Left ventricle myocardium superior (tissue), 1 donor: ENCODE data around the gene HMGXB4. TPM values are rescaled to one million over a fixed set of nuclear protein-coding genes. Genes with fewer than 3 reads are reported as not detected.

Experiments
- ATAC-seq: fragments of 200-7000 bp; cut with Tn5 transposase; one replicate; pipeline ENCODE4 v1.9.1; 2020; ENCODE audit warnings: mild to moderate bottlenecking, moderate library complexity
- DNase-seq: peaks from one replicate; pipeline ENCODE4 v3.0.0-alpha.2; 2020
- intact Hi-C: fragments of 100-400 bp; cut with micrococcal nuclease; formaldehyde crosslinking; loops from one replicate; pipeline ENCODE4 v1.11.0; 2022
- total RNA-seq: library from RNA; stranded (reverse); fragmentation: NEBNext Ultra II Directional; extraction: Animal tissue kit (Norgen Biotek cat#: 25700); gene quantifications from one replicate; pipeline ENCODE4 v1.2.1, GENCODE V29; 2021
- donor health status: DM: no; HTN: yes; CAD: no; lungs with severe emphysema.

The HMGXB4 gene
- total RNA-seq, 1 donor from 2014 or later: 10.5 TPM

DNA sequence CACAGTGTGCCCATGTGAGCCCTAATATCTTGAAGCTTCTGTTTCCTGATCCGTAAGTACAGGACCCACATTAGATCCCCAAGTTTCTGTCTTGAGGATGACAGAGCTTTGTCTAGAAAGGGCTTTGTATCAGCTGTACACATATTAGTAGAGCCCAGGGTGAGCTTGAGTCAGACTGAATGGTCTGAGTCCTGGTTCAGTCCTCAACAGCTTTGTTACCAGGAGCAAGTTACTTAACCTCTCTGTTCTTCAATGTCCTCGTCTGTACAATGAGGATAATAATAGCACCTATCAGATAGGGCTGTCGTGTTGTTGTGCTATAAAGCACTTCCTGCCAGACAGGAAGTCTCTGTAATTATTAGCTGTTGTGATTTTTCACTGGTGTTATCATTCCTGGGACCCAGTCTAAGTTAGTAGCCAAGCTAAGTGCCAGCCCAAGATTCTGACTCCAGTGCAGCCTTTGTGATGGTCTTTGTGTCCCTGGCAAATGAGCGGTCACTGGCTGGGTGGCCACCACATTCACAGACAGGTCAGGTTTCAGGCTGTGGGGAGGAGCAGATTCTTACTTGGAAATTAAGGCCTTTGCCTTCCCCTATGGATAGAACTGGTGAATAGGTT, 49.2 kb downstream of the HMGXB4 start:
- ATAC-seq: peak; percentile 8
- no peak for DNase-seq
- intact Hi-C loops: no loop called here

DNA sequence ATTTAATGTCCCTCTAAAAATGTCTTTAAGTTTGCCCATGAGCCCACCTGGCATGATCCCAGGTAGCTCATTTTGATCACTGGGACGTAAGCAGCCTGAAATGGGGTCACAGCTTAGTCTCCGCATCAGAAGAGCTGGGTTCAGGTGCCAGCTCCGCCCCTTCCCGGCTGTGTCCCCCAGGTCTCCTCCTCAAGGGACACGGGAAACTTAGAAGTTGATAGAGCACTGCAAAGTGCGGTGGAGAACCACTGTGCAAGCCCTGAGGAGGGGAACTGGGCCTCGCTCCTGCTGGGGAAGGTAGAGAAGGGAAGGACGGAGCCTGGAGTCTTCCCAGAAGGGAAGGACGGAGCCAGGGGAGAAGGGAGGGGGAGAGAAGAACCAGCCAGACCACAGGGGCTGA, 50.1 kb downstream of the HMGXB4 start:
- DNase-seq (no peak), ATAC-seq (no peak)
- intact Hi-C loops: no loop called here

DNA sequence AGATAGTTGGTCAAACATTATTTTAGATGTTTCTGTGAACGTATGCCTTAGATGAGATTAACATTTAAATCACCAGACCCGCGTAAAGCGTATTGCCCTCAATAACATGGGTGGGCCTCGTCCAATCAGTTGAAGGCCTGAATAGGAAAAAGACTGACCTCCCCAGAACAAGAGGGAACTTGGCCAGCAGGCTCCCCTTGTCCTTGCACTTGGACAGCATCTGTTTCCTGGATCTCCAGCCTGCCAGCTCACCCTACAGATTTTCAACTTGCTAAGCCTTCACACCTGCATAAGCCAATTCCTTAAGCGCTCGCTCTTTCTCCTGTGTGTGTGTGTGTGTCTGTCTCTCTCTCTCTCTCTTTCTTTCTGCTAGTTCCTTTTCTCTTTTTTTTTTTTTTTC, 50.6 kb downstream of the HMGXB4 start:
- no peak for DNase-seq
- no peak for ATAC-seq
- intact Hi-C loops: no loop called here

DNA sequence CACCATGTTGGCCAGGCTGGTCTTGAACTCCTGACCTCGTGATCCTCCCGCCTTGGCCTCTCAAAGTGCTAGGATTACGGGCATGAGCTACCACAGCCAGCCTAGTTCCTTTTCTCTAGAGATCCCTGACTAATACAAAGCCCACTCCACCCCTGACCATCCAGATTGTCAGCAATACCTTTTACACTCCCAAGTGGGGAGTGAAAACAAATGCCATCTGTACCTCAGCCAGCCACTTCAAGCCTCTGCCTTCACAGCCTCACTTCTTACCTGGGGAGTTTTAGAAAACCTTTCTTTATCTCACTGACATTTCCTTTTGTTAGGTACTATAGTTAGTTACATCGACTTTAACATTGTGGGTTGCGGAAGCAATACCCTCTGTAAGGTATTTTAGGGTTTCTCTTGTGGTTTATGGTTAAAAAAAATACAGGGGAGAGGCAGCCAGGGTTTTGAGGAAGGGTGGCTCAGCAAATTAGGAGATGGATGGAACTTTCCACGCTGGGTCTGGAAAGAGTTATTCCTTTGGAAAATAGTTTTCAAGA, 51.3 kb downstream of the HMGXB4 start:
- ATAC-seq: no peak
- DNase-seq: no peak
- intact Hi-C loops: no loop called here

DNA sequence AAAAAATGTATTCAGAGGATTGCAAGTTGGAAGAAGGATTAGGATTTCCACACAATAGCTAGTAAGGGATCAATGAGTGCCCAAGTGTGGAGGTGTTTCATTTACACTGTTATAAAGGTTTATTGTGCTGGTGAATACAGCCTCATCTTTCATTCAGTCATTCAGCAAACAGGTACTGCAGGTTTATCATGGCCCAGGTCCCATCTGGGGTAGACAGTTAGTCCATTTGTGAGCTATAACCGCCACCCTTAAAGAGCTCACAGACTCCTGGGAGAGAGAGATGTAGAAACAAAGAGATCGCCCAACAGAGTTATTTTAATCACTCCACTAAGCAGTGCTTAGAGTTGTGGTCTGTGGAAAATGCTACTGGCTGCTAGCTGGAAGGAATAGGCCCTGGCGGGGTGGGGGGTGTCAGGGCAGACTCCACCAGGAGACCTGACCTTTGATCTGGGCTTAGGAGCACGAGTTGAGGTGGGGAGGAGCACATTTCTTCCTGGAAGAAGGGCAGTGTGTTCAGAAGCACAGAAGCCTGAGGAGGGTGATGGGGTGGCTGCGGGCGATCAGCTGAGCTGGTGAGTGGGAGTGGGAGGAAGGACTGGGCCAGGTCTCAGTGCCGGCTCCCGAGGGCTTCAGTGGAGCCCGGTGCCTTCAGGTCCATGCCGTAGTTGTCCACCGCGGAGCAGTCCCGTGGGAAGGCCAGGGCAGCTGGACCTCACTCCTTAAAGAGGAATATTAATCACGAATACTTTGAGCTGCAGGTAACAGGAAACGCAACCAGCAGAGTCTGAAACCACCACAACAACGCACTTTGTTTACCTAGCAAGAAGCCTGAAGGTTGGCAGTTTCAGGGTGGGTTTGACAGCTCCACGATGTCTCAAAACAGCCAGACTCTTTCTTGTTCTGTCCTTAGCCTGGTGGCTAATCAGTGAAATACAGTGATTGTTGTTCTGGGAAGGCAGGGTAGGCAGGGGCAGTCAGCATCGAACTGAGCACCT, 53.6 kb downstream of the HMGXB4 start:
- intact Hi-C loops: no loop called here
- no peak for ATAC-seq
- no peak for DNase-seq

DNA sequence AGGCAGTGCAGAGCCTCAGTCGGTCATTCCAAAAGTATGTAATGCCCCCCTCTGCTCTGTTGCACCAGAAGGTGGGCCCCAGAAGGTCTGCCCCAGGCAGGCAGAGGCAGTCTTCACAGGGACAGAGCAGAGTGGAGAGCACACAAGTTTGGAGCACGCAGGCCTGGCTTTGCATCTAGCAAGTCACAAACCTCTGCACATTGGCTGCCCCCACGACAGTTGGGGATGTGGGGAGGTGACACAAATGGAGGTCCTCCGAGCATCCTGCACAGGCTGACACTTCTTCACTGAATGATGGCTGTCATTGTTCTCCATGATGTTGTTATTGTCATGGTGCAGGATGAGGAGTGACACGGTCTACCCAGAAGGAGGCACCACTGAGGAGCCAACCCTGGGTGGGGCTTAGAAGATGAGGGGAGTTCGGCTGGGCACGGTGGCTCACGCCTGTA, 54.3 kb downstream of the HMGXB4 start:
- DNase-seq: no peak
- intact Hi-C loops: no loop called here
- no peak for ATAC-seq

DNA sequence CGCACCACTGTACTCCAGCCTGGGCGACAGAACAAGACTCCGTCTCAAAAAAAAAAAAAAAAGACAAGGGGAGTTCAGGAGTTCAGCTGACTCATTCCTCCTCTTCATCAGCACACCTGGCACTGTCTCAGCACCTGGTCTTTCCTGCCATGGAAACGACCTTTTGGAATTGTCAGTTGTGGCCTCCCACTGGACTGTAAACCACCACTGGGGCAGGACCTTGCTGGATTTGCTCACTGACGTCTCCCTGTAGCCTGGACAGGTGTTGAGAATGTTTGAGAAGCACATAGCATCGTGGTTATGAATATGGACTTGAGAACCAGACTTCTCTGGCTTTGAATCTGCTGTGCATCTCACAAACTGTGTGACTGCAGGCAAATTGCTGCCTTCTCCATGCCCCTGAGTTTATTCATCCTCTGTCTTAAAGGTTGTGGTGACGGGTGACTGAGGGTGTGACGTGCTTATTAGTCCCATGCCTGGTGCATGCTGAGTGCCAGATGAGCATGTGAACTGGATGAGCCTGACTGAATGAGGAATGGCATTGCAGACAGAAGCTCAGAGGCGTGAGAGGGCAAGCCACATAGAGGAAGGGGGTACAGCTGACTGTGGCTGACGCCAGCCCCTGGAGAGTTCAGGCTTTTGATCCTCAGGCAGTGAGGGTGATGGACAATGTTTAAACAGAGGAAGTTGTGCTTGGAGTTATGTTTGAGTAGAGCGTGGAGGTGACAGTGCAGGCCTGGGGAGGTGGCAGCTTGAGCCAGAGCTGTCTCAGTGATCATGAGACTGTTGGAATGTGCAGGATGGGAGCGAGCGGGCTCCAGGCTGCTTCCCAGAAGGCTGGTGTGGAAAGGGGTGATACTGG, 55.1 kb downstream of the HMGXB4 start:
- ATAC-seq (peak; percentile 40), DNase-seq (peak; percentile 67)
- intact Hi-C loops: no loop called here

DNA sequence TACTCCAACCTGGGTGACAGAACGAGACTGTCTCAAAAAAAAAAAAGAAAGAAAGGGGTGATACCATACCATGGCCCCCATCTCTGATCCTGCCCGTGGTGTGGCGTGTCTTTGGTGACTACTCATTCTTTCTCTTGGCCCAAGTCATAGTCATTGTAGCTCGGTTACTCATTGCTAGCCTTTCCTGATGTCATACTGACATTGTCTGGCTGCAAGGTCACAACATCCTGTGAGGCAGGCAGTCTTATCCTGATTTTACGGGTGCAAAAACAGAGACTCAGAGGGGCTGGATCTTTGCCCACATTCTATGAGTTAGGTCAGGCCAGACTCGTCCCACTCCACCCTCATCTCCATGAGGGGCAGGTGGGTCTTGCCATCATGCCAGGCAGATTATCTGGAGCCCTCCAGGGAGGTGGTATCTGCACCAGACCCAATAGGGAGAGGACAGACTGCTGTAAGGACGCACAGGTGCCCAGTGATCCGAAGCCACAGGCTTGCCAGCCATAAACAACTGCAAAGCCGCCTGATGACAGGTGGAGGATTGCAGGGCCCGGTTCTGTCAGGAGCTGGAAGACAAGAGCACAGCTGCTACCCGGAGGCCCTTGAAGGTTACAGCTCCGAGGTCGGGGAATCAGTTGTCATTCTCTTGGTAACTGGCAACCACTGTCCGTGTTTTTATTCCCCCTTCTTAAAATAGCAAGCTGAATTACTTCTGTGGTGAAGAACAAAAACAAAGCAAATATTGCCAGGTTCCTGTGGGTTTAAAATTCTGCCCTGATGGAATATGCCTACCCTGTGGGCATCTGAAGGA, 56.2 kb downstream of the HMGXB4 start:
- intact Hi-C loops: no loop called here
- peak; percentile 60 for ATAC-seq
- peak; percentile 77 for DNase-seq

DNA sequence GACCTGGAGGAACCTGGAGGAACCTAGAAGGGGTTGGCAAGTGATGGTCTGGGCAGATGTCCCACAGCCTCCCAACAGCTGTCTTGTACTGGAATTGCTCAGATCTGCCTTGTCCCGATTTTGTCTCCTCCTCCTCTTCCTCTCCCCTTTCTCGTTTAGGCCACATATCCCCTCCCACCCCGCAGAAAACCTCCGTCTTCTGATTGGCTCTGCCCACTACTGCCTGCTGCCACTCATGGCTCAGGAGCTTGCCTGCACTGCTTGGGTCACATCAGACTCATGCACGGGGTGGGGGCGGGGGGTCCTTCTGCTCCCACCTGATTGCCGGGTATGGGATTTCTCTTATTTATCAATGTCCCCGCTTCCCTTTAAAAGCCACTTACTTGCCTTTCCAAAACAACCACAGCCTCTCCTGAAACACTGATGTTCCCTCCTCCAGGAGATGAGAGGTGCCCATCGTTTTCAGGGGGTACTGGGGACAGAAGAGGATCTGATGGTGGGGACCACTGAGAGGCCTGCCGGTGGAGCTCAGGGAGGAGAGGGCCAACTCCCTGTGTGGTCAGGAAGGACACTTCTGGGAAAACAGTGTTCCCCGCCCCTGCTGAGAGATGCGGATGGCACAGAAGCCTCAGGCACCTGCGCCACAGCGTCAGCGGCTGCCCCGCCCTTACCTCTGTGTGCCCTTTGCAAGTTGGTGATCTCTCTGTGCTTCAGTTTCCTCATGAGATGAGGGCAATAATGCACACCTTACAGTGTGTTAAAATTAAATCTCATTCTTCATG, 57.1 kb downstream of the HMGXB4 start:
- intact Hi-C loops: no loop called here
- DNase-seq (no peak), ATAC-seq (peak; percentile 33)

DNA sequence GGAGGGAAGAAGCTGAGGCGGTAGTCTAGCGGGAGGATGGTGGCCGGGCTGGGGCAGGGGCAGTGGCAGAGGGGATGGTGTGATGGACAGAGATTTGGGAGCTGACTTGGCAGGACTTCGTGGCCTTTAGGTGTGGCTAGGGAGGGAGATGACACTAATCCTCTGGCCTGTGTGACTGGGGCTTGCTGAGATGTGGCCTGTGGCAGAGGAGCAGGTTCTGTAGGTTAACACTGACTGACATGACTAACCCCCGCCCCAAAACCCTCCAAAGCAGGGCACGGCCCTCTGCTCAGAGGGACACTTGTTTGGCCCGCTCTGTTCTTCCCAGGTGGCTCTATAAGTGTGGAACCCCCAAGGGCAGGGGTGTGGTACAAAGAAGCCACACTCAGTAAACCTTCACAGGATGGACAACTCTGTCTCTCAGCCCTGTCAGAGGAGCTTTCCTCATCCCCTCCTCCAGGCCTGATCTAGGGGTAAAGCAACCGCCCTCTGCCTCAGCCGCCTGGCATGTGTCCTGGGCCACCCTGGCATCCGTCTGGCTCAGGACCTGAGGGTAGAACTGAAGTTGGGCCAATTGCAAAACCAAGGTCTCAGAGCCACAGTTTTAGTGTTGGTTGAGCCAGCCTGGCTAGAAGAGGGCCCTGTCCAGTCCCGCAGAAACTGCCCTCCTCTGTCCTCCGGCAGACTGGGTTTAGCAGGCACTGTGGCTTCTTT, 58.0 kb downstream of the HMGXB4 start:
- DNase-seq: peak; percentile 72
- intact Hi-C loops: no loop called here
- ATAC-seq: peak; percentile 26

DNA sequence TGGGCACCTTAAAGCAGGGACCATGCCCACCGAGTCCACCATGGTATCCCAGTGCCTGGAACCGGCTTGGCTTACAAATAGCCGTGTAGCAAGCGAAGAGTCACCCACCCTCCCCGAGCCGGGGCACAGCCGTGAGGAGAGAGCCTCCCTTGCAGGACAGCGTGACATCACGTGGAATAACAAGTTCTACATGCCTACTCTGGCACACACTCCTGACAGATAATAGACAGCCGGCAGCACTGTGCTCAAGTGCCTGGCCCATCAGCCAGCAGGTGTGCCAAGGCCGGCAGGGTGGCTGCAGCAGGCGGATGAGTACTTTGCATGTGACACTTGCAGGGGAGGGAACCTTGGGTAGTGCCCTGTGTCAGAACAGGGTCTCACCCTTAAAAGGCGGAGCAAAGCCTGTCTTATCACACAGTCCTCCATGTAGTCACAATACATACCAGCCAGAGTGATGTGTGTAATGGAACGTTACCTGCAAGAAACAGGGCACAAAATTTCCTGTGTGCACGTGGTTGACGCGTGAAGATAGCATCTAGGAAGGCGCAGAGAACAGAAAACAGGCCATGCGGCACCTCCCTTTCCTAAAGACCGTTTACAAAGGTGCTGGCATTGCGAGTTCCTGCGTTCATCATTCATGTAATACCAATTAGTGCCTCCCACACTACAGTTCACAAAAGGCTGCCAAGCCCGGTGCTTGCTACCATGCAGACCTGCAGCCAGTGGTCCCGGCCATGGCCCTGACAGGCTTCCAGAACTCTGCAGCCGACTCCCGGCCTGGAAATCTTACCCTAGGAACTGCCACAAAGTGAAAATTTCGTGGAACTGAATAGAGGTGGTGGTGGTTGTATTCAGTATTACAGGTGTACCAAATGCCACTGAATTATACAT, 58.8 kb downstream of the HMGXB4 start:
- intact Hi-C loops: no loop called here
- peak; percentile 88 for DNase-seq
- peak; percentile 74 for ATAC-seq

DNA sequence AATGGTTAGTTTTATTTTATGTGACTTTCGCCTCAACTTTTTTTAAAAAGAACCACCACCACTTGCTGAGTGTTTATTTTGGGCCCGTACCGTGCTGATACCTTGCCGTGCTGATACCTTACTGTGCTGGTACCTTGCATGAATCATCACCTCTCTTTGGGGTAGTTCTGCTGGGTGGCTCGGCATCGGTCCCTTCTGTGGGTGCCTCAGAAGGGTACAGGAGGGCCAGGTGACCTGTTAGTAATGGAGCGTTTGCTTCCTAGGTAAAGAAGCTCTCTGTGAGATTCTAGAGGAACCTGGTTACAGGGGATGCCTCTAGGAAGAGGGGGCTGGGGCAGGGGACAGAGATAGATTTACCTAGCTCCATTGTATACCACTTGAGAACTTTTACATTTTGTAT, 59.5 kb downstream of the HMGXB4 start:
- intact Hi-C loops: no loop called here

DNA sequence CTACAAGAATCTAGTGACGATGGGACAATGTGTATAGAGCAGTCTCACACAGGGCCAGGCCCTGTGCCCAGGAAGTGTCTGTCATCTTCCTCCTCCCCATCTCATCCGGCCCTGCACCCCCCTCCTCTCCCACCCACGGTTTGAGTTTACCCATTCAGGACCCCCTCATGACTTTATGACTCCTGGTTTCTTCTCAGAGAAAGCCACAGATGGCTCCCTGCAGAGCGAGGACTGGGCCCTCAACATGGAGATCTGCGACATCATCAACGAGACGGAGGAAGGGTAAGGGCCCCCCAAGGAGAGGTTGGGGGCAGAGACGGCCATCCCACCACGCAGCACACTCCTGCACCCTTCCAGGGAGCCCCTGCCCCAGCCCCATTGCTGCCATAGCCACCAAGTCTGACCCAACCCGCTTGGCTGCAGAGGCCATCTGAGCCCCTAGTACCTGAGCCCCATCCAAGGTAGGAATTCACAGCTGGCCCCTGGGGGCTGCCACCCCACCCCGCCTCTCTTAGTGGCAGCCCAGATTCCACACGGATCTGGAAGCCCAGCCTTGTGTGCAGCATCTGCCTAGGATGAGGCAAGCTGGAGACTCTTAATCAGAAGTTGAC, 60.5 kb downstream of the HMGXB4 start:
- no peak for DNase-seq
- no peak for ATAC-seq
- intact Hi-C loops: no loop called here

More for the DNA sequence above, 59.5 kb downstream of the HMGXB4 start:
- DNase-seq (no peak), ATAC-seq (no peak)

DNA sequence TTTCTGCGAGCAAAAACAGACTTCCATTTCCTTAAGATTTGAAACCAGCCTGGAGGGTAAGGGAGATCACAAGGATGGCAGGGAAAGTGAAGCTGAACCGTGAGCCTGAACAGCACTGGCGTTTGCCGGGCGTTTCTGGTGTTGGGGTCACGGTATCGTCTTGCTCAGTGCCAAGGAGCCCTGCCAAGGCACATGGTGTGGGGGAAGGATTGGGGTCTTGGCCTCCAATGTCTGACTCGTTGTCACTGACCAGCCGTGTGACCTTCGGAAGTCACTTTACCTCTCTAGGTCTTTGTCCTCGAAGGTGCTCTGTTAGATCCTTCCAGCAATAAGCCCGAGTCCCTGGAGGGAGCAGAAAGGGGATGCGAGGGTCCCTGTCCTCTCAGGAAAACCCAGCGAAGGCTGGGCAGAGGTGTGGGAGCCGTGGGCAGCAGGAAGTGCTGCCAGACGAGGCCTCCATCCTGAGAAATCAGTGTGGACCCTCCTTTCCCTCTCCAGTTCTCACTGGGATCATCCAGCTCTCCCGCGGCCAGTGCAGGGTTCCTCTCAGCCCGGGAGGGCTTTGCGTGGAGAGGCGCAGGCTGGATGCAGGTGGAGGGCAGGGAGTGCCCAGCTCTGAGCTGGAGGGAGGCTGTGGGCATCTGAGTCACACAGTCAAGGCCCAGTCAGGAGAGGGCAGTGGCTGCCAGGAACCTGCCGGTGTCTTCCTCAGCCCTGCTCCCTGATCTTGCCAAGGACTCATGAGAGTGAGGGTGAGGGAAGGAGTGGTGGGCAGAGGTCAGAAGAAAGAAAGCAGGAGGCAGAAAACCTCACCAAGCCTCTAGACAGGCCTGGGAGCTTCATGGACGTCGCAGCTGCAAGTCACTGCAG, 61.3 kb downstream of the HMGXB4 start:
- ATAC-seq (no peak), DNase-seq (peak; percentile 19)
- intact Hi-C loops: no loop called here
